Neural cell (in vitro differentiated cells): Measurements from ENCODE around the gene IGF2R. TPM values are rescaled to one million over a fixed set of nuclear protein-coding genes. Genes with fewer than 3 reads are reported as not detected.

Experiments
- H2AFZ ChIP-seq: fragments of 200-600, 300-800 bp; sonication (generic), shearing (Covaris generic); 2 replicates; pipeline ENCODE4 v1.6.0; 2014; ENCODE audit warnings: low read depth, mild to moderate bottlenecking, antibody characterized with exemption, low read length, moderate library complexity
- H3F3A ChIP-seq: fragments of 200-600 bp; shearing (Covaris generic); 2 replicates; pipeline ENCODE4 v1.6.1; 2016; ENCODE audit warnings: mild to moderate bottlenecking, moderate library complexity, mixed read lengths, antibody characterized with exemption, low read length; ENCODE audit not compliant: insufficient read depth, poor library complexity, severe bottlenecking
- H3K27ac ChIP-seq: fragments of 200-600, 300-800 bp; sonication (generic), shearing (Covaris generic); 2 replicates; pipeline ENCODE4 v1.5.1; 2014; ENCODE audit warnings: mild to moderate bottlenecking, low read length, moderate library complexity
- H3K27me3 ChIP-seq: fragments of 300-800, 200-600 bp; sonication (generic), shearing (Covaris generic); 2 replicates; pipeline ENCODE4 v1.6.0; 2014; ENCODE audit warnings: mild to moderate bottlenecking, low read depth, low read length, moderate library complexity; ENCODE audit not compliant: insufficient read depth
- H3K36me3 ChIP-seq: fragments of 300-800, 200-600 bp; sonication (generic), shearing (Covaris generic); 2 replicates; pipeline ENCODE4 v1.5.1; 2014; ENCODE audit warnings: mild to moderate bottlenecking, antibody characterized with exemption, low read length, moderate library complexity; ENCODE audit not compliant: insufficient read depth
- H3K4me2 ChIP-seq: fragments of 300-800, 200-600 bp; sonication (generic), shearing (Covaris generic); 2 replicates; pipeline ENCODE4 v1.6.0; 2014; ENCODE audit warnings: mild to moderate bottlenecking, low read length
- H3K4me3 ChIP-seq: fragments of 300-800, 200-600 bp; sonication (generic), shearing (Covaris generic); 2 replicates; pipeline ENCODE4 v1.5.1; 2014; ENCODE audit warnings: mild to moderate bottlenecking, low read length, moderate library complexity
- H3K79me2 ChIP-seq: fragments of 200-600 bp; shearing (Covaris generic); replicated peaks from 2 replicates; pipeline ENCODE4 v1.6.0; 2014; ENCODE audit warnings: mild to moderate bottlenecking, low read length, moderate library complexity; ENCODE audit not compliant: insufficient read depth
- H3K9ac ChIP-seq: fragments of 300-800, 200-600 bp; sonication (generic), shearing (Covaris generic); 2 replicates; pipeline ENCODE4 v1.6.1; 2016; ENCODE audit warnings: mild to moderate bottlenecking, low read length, mixed read lengths
- H3K9me2 ChIP-seq: fragments of 200-600 bp; shearing (Covaris generic); 2 replicates; pipeline ENCODE4 v1.6.1; 2016; ENCODE audit warnings: mild to moderate bottlenecking, low read length, mixed read lengths; ENCODE audit not compliant: insufficient read depth
- H3K9me3 ChIP-seq: fragments of 200-600, 300-800 bp; sonication (generic), shearing (Covaris generic); 2 replicates; pipeline ENCODE4 v1.6.1; 2016; ENCODE audit warnings: mild to moderate bottlenecking, mixed run types, low read length, moderate library complexity, mixed read lengths
- H4K20me1 ChIP-seq: fragments of 200-600 bp; shearing (Covaris generic); 2 replicates; pipeline ENCODE4 v1.6.1; 2016; ENCODE audit warnings: mild to moderate bottlenecking, mixed run types; ENCODE audit not compliant: insufficient read depth
- CTCF ChIP-seq: fragments of 450-650 bp; IDR thresholded peaks from 2 replicates; pipeline ENCODE4 v1.5.1; 2014; ENCODE audit warnings: antibody characterized with exemption, mild to moderate bottlenecking, moderate library complexity; ENCODE audit not compliant: poor library complexity, severe bottlenecking
- EP300 ChIP-seq: fragments of 450-650 bp; conservative IDR thresholded peaks from 2 replicates; pipeline ENCODE4 v1.6.1; 2014; ENCODE audit warnings: antibody characterized with exemption, mild to moderate bottlenecking, moderate library complexity; ENCODE audit not compliant: poor library complexity, severe bottlenecking
- EZH2 ChIP-seq: fragments of 200-600, 300-800 bp; shearing (Covaris generic), sonication (generic); IDR thresholded peaks from 2 replicates; pipeline ENCODE4 v1.6.1; 2014; ENCODE audit warnings: antibody characterized with exemption, low read length, borderline replicate concordance, mild to moderate bottlenecking; ENCODE audit not compliant: insufficient read depth, poor library complexity, severe bottlenecking
- MXI1 ChIP-seq: fragments of 450-650 bp; conservative IDR thresholded peaks from 2 replicates; pipeline ENCODE4 v1.6.1; 2014; ENCODE audit warnings: antibody characterized with exemption, mild to moderate bottlenecking; ENCODE audit not compliant: poor library complexity, severe bottlenecking
- POLR2AphosphoS5 ChIP-seq: IDR thresholded peaks from 2 replicates; pipeline ENCODE4 v1.6.1; 2012
- RAD21 ChIP-seq: fragments of 450-650 bp; conservative IDR thresholded peaks from 2 replicates; pipeline ENCODE4 v1.6.1; 2014; ENCODE audit warnings: antibody characterized with exemption, mild to moderate bottlenecking, moderate library complexity
- REST ChIP-seq: IDR thresholded peaks from 2 replicates; pipeline ENCODE4 v1.6.1; 2012; ENCODE audit warnings: borderline replicate concordance
- TAF1 ChIP-seq: IDR thresholded peaks from 2 replicates; pipeline ENCODE4 v1.6.1; 2012; ENCODE audit warnings: low read depth
- polyA plus RNA-seq: library from polyadenylated mRNA; depleted of rRNA; stranded (reverse); fragments of >200 nt; gene quantifications from 2 replicates; pipeline ENCODE4 v1.2.3, GENCODE V29; 2014

IGF2R gene
- polyA plus RNA-seq, 1 donor from 2014 or later = 15.0 TPM

- Histone ChIP-seq H3K9ac (no peak overlapping the region), H3K4me3 (no peak overlapping the region), H3K79me2 (no peaks in the 10 kb centered on the region), H2AFZ (no peak overlapping the region), H3K36me3 (no peaks in the 10 kb centered on the region), H3K9me3 (no peaks in the 10 kb centered on the region), H3K4me2 (no peak overlapping the region), H3K9me2 (no peaks in the 10 kb centered on the region), H4K20me1 (no peaks in the 10 kb centered on the region), H3K27ac (no peak overlapping the region), H3K27me3 (no peaks in the 10 kb centered on the region), H3F3A (no peaks in the 10 kb centered on the region)
- no peak for TF ChIP-seq EP300
- TF ChIP-seq REST = no peak
- TF ChIP-seq CTCF = no peak
- TF ChIP-seq MXI1 = no peak
- no peak for TF ChIP-seq RAD21
- TF ChIP-seq EZH2 = no peak
- no peak for TF ChIP-seq TAF1
These were observed 185.6 kb downstream of the IGF2R start for GRCh38 chr6:160154471-160154870.

- no peak overlapping the region for H2AFZ ChIP-seq
- no peaks in the 10 kb centered on the region for H3K79me2 ChIP-seq
- H3F3A ChIP-seq = no peaks in the 10 kb centered on the region
- H3K4me3 ChIP-seq = no peak overlapping the region
- no peaks in the 10 kb centered on the region for H4K20me1 ChIP-seq
- H3K9ac ChIP-seq = no peak overlapping the region
- no peaks in the 10 kb centered on the region for H3K36me3 ChIP-seq
- H3K27me3 ChIP-seq = no peaks in the 10 kb centered on the region
- no peaks in the 10 kb centered on the region for H3K9me3 ChIP-seq
- no peak for TF ChIP-seq TAF1
- no peak overlapping the region for H3K4me2 ChIP-seq
- H3K9me2 ChIP-seq = no peaks in the 10 kb centered on the region
- H3K27ac ChIP-seq = no peak overlapping the region
These were observed 188.0 kb downstream of the IGF2R start for GRCh38 chr6:160156842-160157241.

GRCh38 chr6:160160450-160160849, 191.6 kb downstream of the IGF2R start:
- TF ChIP-seq EZH2 (no peak), POLR2AphosphoS5 (no peak), MXI1 (no peak)
- H3F3A ChIP-seq = no peaks in the 10 kb centered on the region
- no peak overlapping the region for H2AFZ ChIP-seq
- H3K79me2 ChIP-seq = no peaks in the 10 kb centered on the region
- H3K9me2 ChIP-seq = no peaks in the 10 kb centered on the region
- H4K20me1 ChIP-seq = no peaks in the 10 kb centered on the region
- H3K27ac ChIP-seq = no peak overlapping the region
- H3K4me3 ChIP-seq = no peak overlapping the region
- no peaks in the 10 kb centered on the region for H3K27me3 ChIP-seq
- no peaks in the 10 kb centered on the region for H3K9me3 ChIP-seq
- H3K9ac ChIP-seq = no peak overlapping the region
- no peaks in the 10 kb centered on the region for H3K36me3 ChIP-seq
- H3K4me2 ChIP-seq = no peak overlapping the region

Other genes with a start within 250 kb of the IGF2R start
- 94.1 and 98.3 TPM in 2 replicates for gene WTAP, start 241.6 kb upstream of the IGF2R start, polyA plus RNA-seq
- gene ACAT2, start 207.0 kb upstream of the IGF2R start, polyA plus RNA-seq = 143 and 145 TPM in 2 replicates
- 352 and 379 TPM in 2 replicates for gene TCP1, start 179.5 kb upstream of the IGF2R start, polyA plus RNA-seq
- gene MRPL18, start 178.6 kb upstream of the IGF2R start, polyA plus RNA-seq = 104 and 105 TPM in 2 replicates
- not detected in 2 replicates for gene PNLDC1, start 168.8 kb upstream of the IGF2R start, polyA plus RNA-seq
- gene MAS1, start 78.1 kb upstream of the IGF2R start, polyA plus RNA-seq = not detected in 2 replicates
- 0.71 and 1.4 TPM in 2 replicates for gene SLC22A1, start 152.7 kb downstream of the IGF2R start, polyA plus RNA-seq